Tibial nerve (tissue), 4 donors: ENCODE results near the gene TBC1D13. TPM values are rescaled to one million over a fixed set of nuclear protein-coding genes. Genes with fewer than 3 reads are reported as not detected.

ENCODE experiments used
- DNase-seq, 2 donors: peaks; one replicate each; pipeline ENCODE4 v3.0.0-alpha.2; 2019; ENCODE audit warnings: low spot score in 2 of 2
- H3K27ac ChIP-seq, 4 donors: fragments of 200-600 bp; sonication (generic) in 3 of 4; one replicate each; pipeline ENCODE4 v1.5.1; 2017 to 2019; ENCODE audit warnings: mild to moderate bottlenecking in 1 of 4
- H3K27me3 ChIP-seq, 2 donors: fragments of 200-600 bp; sonication (generic) in 1 of 2; one replicate each; pipeline versions ENCODE4 v1.5.1 to v1.6.0; 2017 to 2019
- H3K36me3 ChIP-seq, 3 donors: fragments of 200-600 bp; sonication (generic); one replicate each; pipeline ENCODE4 v1.5.1; 2018 to 2019
- H3K4me1 ChIP-seq, 4 donors: fragments of 200-600 bp; sonication (generic) in 3 of 4; one replicate each; pipeline ENCODE4 v1.5.1; 2017 to 2019
- H3K4me3 ChIP-seq, 4 donors: fragments of 200-600 bp; sonication (generic) in 3 of 4; one replicate each; pipeline ENCODE4 v1.5.1; 2017 to 2019; ENCODE audit warnings: mild to moderate bottlenecking in 1 of 4, moderate library complexity in 1 of 4
- H3K9me3 ChIP-seq, 4 donors: fragments of 200-600 bp; sonication (generic) in 3 of 4; one replicate each; pipeline ENCODE4 v1.5.1; 2017 to 2019
- CTCF ChIP-seq, 5 experiments: fragments of 200-600 bp in 3 of 5; fragments of 450-650 bp in 2 of 5; sonication (generic) in 3 of 5; IDR thresholded peaks; one replicate each; pipeline ENCODE4 v1.5.1; 2016 to 2019; ENCODE audit warnings: antibody characterized with exemption in 5 of 5, mild to moderate bottlenecking in 3 of 5, moderate library complexity in 2 of 5
- EP300 ChIP-seq, 2 donors: sonication (generic); formaldehyde crosslinking; IDR thresholded peaks; one replicate each; pipeline ENCODE4 v1.6.1; 2017; ENCODE audit warnings: antibody characterized with exemption in 2 of 2, mild to moderate bottlenecking in 1 of 2
- POLR2A ChIP-seq, 2 donors: fragments of 450-650 bp; IDR thresholded peaks; one replicate each; pipeline ENCODE4 v1.6.1; 2017; ENCODE audit warnings: antibody characterized with exemption in 2 of 2, mild to moderate bottlenecking in 2 of 2, moderate library complexity in 2 of 2
- WGBS, 2 donors: methylation state at CpG; one replicate each; pipeline ENCODE4 v1.1.5; 2018; 5-methylcytosine and 5-hydroxymethylcytosine counted together
- total RNA-seq, 4 donors: library from RNA; depleted of rRNA; stranded (reverse); fragments of >200 nt; gene quantifications; one replicate each; pipeline ENCODE4 v1.1.0, GENCODE V29; 2016

Gene TBC1D13
- total RNA-seq, 4 donors from 2014 or later = 15.1 to 23.7 (median 17.9) TPM

GRCh38 chr9:128823903-128824406 lies 36.9 kb downstream of the TBC1D13 start:
- peaks cover 0 to 81% (median 0%) of the 10 kb centered on the region in 3 donors for H3K36me3 ChIP-seq
- WGBS, 2 donors = 75 to 86% methylated on average over 8 to 12 of the region's 12 CpGs
- H3K27me3 ChIP-seq = no peaks in the 10 kb centered on the region
- no peak overlapping the region for H3K4me3 ChIP-seq
- H3K9me3 ChIP-seq = no peaks in the 10 kb centered on the region
- TF ChIP-seq EP300 (IDR thresholded peaks at IDR 0.05) = no peak
- TF ChIP-seq CTCF (IDR thresholded peaks at IDR 0.05) = no peak
- no peak for TF ChIP-seq POLR2A (IDR thresholded peaks at IDR 0.05)
- peaks cover 0 to 27% (median 15%) of the 10 kb centered on the region in 4 donors for H3K4me1 ChIP-seq
- DNase-seq = no peak
- no peak overlapping the region for H3K27ac ChIP-seq

GRCh38 chr9:128824911-128825310 lies 37.9 kb downstream of the TBC1D13 start:
- no peak overlapping the region for H3K4me3 ChIP-seq
- whole genome bisulfite sequencing, 2 donors = 79 to 86% methylated on average over 7 of the region's 7 CpGs
- no peaks in the 10 kb centered on the region for H3K9me3 ChIP-seq
- peaks cover 0 to 23% (median 9%) of the 10 kb centered on the region in 4 donors for H3K4me1 ChIP-seq
- H3K36me3 ChIP-seq = peaks cover 0 to 81% (median 0%) of the 10 kb centered on the region in 3 donors
- H3K27me3 ChIP-seq = no peaks in the 10 kb centered on the region
- no peak overlapping the region for H3K27ac ChIP-seq
- no peak for TF ChIP-seq EP300 (IDR thresholded peaks at IDR 0.05)
- TF ChIP-seq POLR2A (IDR thresholded peaks at IDR 0.05) = no peak
- TF ChIP-seq CTCF (IDR thresholded peaks at IDR 0.05) = no peak
- no peak for DNase-seq

GRCh38 chr9:128825923-128826700 lies 39.1 kb downstream of the TBC1D13 start:
- Histone ChIP-seq H3K27ac (no peak overlapping the region), H3K4me3 (no peak overlapping the region), H3K9me3 (no peaks in the 10 kb centered on the region), H3K4me1 (peaks cover 0 to 24% (median 8%) of the 10 kb centered on the region in 4 donors), H3K27me3 (no peaks in the 10 kb centered on the region), H3K36me3 (peaks cover 0 to 75% (median 0%) of the 10 kb centered on the region in 3 donors)
- TF ChIP-seq EP300 (IDR thresholded peaks at IDR 0.05) (no peak), CTCF (IDR thresholded peaks at IDR 0.05) (no peak), POLR2A (IDR thresholded peaks at IDR 0.05) (no peak)
- no peak for DNase-seq
- 90 to 92% methylated on average over 22 of the region's 22 CpGs for WGBS, 2 donors

GRCh38 chr9:128828267-128828666 lies 41.2 kb downstream of the TBC1D13 start:
- no peak for TF ChIP-seq CTCF (IDR thresholded peaks at IDR 0.05)
- no peak for TF ChIP-seq EP300 (IDR thresholded peaks at IDR 0.05)
- TF ChIP-seq POLR2A (IDR thresholded peaks at IDR 0.05) = no peak
- peaks cover 0 to 24% (median 8%) of the 10 kb centered on the region in 4 donors for H3K4me1 ChIP-seq
- 87 to 92% methylated on average over 8 of the region's 8 CpGs for WGBS, 2 donors
- H3K36me3 ChIP-seq = peaks cover 0 to 58% (median 0%) of the 10 kb centered on the region in 3 donors
- H3K27ac ChIP-seq = peak overlapping the region in 1 of 4 donors; percentile 91
- H3K9me3 ChIP-seq = no peaks in the 10 kb centered on the region
- H3K27me3 ChIP-seq = no peaks in the 10 kb centered on the region
- H3K4me3 ChIP-seq = no peak overlapping the region
- DNase-seq = no peak
